Activated T-cell treated with anti-CD3 and anti-CD28 coated beads, Interleukin-2, amount 50 U/mL, for 24 hours (primary cell): Measurements from ENCODE around the gene GSTO2.

Experiments used
- DNase-seq: peaks from one replicate; pipeline ENCODE4 v3.0.0-alpha.2; 2020
- H3K27ac Mint-ChIP-seq: 2 replicates; pipeline ENCODE4 v1.8.0; 2020; ENCODE audit warnings: mild to moderate bottlenecking, mixed read lengths
- H3K27me3 Mint-ChIP-seq: 2 replicates; pipeline ENCODE4 v1.8.0; 2020; ENCODE audit warnings: mixed read lengths
- H3K36me3 Mint-ChIP-seq: 2 replicates; pipeline ENCODE4 v1.8.0; 2020; ENCODE audit warnings: low read depth, mixed read lengths
- H3K4me1 Mint-ChIP-seq: 2 replicates; pipeline ENCODE4 v1.8.0; 2020; ENCODE audit warnings: low read depth, mixed read lengths
- H3K4me3 Mint-ChIP-seq: 2 replicates; pipeline ENCODE4 v1.8.0; 2020; ENCODE audit warnings: mild to moderate bottlenecking, moderate library complexity, mixed read lengths
- H3K9me3 Mint-ChIP-seq: 2 replicates; pipeline ENCODE4 v1.8.0; 2020; ENCODE audit warnings: mixed read lengths

The GSTO2 gene

GRCh38 chr10:104303594-104304355 is 34.8 kb downstream of the GSTO2 start:
- no peak overlapping the region for H3K27ac Mint-ChIP-seq
- H3K4me1 Mint-ChIP-seq: peaks cover 79% of the 10 kb centered on the region
- no peak overlapping the region for H3K4me3 Mint-ChIP-seq
- no peak for DNase-seq
- peaks cover 8% of the 10 kb centered on the region for H3K9me3 Mint-ChIP-seq
- no peaks in the 10 kb centered on the region for H3K27me3 Mint-ChIP-seq
- H3K36me3 Mint-ChIP-seq: no peaks in the 10 kb centered on the region

GRCh38 chr10:104304356-104304745 is 35.4 kb downstream of the GSTO2 start:
- peaks cover under 1% of the 10 kb centered on the region for H3K36me3 Mint-ChIP-seq
- DNase-seq: no peak
- H3K27ac Mint-ChIP-seq: no peak overlapping the region
- no peak overlapping the region for H3K4me3 Mint-ChIP-seq
- peaks cover 8% of the 10 kb centered on the region for H3K9me3 Mint-ChIP-seq
- no peaks in the 10 kb centered on the region for H3K27me3 Mint-ChIP-seq
- H3K4me1 Mint-ChIP-seq: peaks cover 82% of the 10 kb centered on the region

GRCh38 chr10:104304927-104305326 is 35.9 kb downstream of the GSTO2 start:
- Mint-ChIP-seq H3K36me3 (peaks cover 6% of the 10 kb centered on the region), H3K4me1 (peaks cover 85% of the 10 kb centered on the region), H3K9me3 (peaks cover 8% of the 10 kb centered on the region), H3K4me3 (no peak overlapping the region), H3K27me3 (no peaks in the 10 kb centered on the region), H3K27ac (no peak overlapping the region)
- no peak for DNase-seq

GRCh38 chr10:104306897-104307296 is 37.9 kb downstream of the GSTO2 start:
- Mint-ChIP-seq H3K27ac (no peak overlapping the region), H3K9me3 (peaks cover 5% of the 10 kb centered on the region), H3K36me3 (peaks cover 24% of the 10 kb centered on the region), H3K4me1 (peaks cover 80% of the 10 kb centered on the region), H3K4me3 (no peak overlapping the region), H3K27me3 (no peaks in the 10 kb centered on the region)
- DNase-seq: peak; percentile 37

GRCh38 chr10:104307576-104308438 is 38.8 kb downstream of the GSTO2 start:
- Mint-ChIP-seq H3K4me3 (peak overlapping the region; percentile 11), H3K27me3 (no peaks in the 10 kb centered on the region), H3K9me3 (no peaks in the 10 kb centered on the region), H3K36me3 (peaks cover 33% of the 10 kb centered on the region), H3K4me1 (peaks cover 82% of the 10 kb centered on the region), H3K27ac (peak overlapping the region; percentile 80)
- peak; percentile 33 for DNase-seq

GRCh38 chr10:104308439-104308903 is 39.5 kb downstream of the GSTO2 start:
- Mint-ChIP-seq H3K4me3 (peak overlapping the region; percentile 11), H3K27me3 (no peaks in the 10 kb centered on the region), H3K4me1 (peaks cover 80% of the 10 kb centered on the region), H3K9me3 (no peaks in the 10 kb centered on the region), H3K27ac (peak overlapping the region; percentile 80), H3K36me3 (peaks cover 40% of the 10 kb centered on the region)
- peak; percentile 33 for DNase-seq

GRCh38 chr10:104309980-104310978 is 41.3 kb downstream of the GSTO2 start:
- Mint-ChIP-seq H3K27me3 (no peaks in the 10 kb centered on the region), H3K36me3 (peaks cover 58% of the 10 kb centered on the region), H3K4me3 (no peak overlapping the region), H3K4me1 (peaks cover 69% of the 10 kb centered on the region), H3K9me3 (no peaks in the 10 kb centered on the region), H3K27ac (no peak overlapping the region)
- DNase-seq: peak; percentile 24

- peaks cover 60% of the 10 kb centered on the region for H3K4me1 Mint-ChIP-seq
- no peaks in the 10 kb centered on the region for H3K9me3 Mint-ChIP-seq
- peaks cover 67% of the 10 kb centered on the region for H3K36me3 Mint-ChIP-seq
- DNase-seq: no peak
- H3K4me3 Mint-ChIP-seq: no peak overlapping the region
- H3K27ac Mint-ChIP-seq: no peak overlapping the region
- no peaks in the 10 kb centered on the region for H3K27me3 Mint-ChIP-seq
Measured at GRCh38 chr10:104311184-104311720, 42.3 kb downstream of the GSTO2 start.

GRCh38 chr10:104314591-104315485 is 45.9 kb downstream of the GSTO2 start:
- Mint-ChIP-seq H3K4me1 (peaks cover 55% of the 10 kb centered on the region), H3K9me3 (no peaks in the 10 kb centered on the region), H3K27ac (no peak overlapping the region), H3K27me3 (no peaks in the 10 kb centered on the region), H3K4me3 (no peak overlapping the region), H3K36me3 (peaks cover 84% of the 10 kb centered on the region)
- no peak for DNase-seq

- Mint-ChIP-seq H3K27ac (no peak overlapping the region), H3K36me3 (peaks cover 78% of the 10 kb centered on the region), H3K4me1 (peaks cover 54% of the 10 kb centered on the region), H3K9me3 (no peaks in the 10 kb centered on the region), H3K4me3 (no peak overlapping the region), H3K27me3 (no peaks in the 10 kb centered on the region)
- DNase-seq: no peak
Measured at GRCh38 chr10:104315486-104315921, 46.5 kb downstream of the GSTO2 start.

GRCh38 chr10:104316321-104317099 is 47.5 kb downstream of the GSTO2 start:
- DNase-seq: no peak
- no peaks in the 10 kb centered on the region for H3K27me3 Mint-ChIP-seq
- no peak overlapping the region for H3K27ac Mint-ChIP-seq
- H3K4me3 Mint-ChIP-seq: no peak overlapping the region
- H3K9me3 Mint-ChIP-seq: no peaks in the 10 kb centered on the region
- H3K36me3 Mint-ChIP-seq: peaks cover 71% of the 10 kb centered on the region
- peaks cover 54% of the 10 kb centered on the region for H3K4me1 Mint-ChIP-seq

GRCh38 chr10:104317269-104317710 is 48.3 kb downstream of the GSTO2 start:
- Mint-ChIP-seq H3K4me1 (peaks cover 58% of the 10 kb centered on the region), H3K27ac (no peak overlapping the region), H3K36me3 (peaks cover 64% of the 10 kb centered on the region)

More at GRCh38 chr10:104317269-104317710, 48.3 kb downstream of the GSTO2 start:
- no peaks in the 10 kb centered on the region for H3K9me3 Mint-ChIP-seq
- H3K27me3 Mint-ChIP-seq: no peaks in the 10 kb centered on the region
- no peak for DNase-seq
- H3K4me3 Mint-ChIP-seq: no peak overlapping the region
